SH-SY5Y (cell line): Measurements from ENCODE around the gene SLC31A1.

Experiments
- GATA2 ChIP-seq: IDR thresholded peaks from 2 replicates; pipeline ENCODE4 v1.6.1; 2011; ENCODE audit warnings: mild to moderate bottlenecking, low read depth, low read length
- GATA3 ChIP-seq: IDR thresholded peaks from 2 replicates; pipeline ENCODE4 v1.6.1; 2011; ENCODE audit warnings: low read depth, mild to moderate bottlenecking, low read length, moderate library complexity

- TF ChIP-seq GATA2 (no peak), GATA3 (no peak)
These were observed 25.6 kb downstream of the SLC31A1 start for GRCh38 chr9:113246928-113247327.
